Karpas-422 (cell line): ENCODE data around the gene ABLIM1. TPM values are rescaled to one million over a fixed set of nuclear protein-coding genes. Genes with fewer than 3 reads are reported as not detected.

Source experiments
- DNase-seq: peaks from one replicate; pipeline ENCODE4 v3.0.0-alpha.2; 2015
- H2AFZ ChIP-seq: fragments of 200-600 bp; sonication (generic); 2 replicates; pipeline ENCODE4 v1.6.1; 2014; ENCODE audit warnings: antibody characterized with exemption, low read length, mixed read lengths
- H3K27ac ChIP-seq: fragments of 200-600 bp; sonication (generic); 2 replicates; pipeline ENCODE4 v1.5.1; 2014; ENCODE audit warnings: mild to moderate bottlenecking, low read length, moderate library complexity
- H3K27me3 ChIP-seq: fragments of 200-600 bp; sonication (generic); 2 replicates; pipeline ENCODE4 v1.6.1; 2014; ENCODE audit warnings: low read length, mixed read lengths
- H3K36me3 ChIP-seq: fragments of 200-600 bp; sonication (generic); 2 replicates; pipeline ENCODE4 v1.6.1; 2014; ENCODE audit warnings: low read length, mixed read lengths; ENCODE audit not compliant: insufficient read depth
- H3K4me1 ChIP-seq: fragments of 200-600 bp; sonication (generic); 2 replicates; pipeline ENCODE4 v1.6.1; 2014; ENCODE audit warnings: mild to moderate bottlenecking, low read length, mixed read lengths
- H3K4me2 ChIP-seq: fragments of 200-600 bp; sonication (generic); 2 replicates; pipeline ENCODE4 v1.6.1; 2014; ENCODE audit warnings: low read length, low read depth, mild to moderate bottlenecking; ENCODE audit not compliant: poor library complexity, severe bottlenecking
- H3K4me3 ChIP-seq: fragments of 200-600 bp; sonication (generic); 2 replicates; pipeline ENCODE4 v1.5.1; 2014; ENCODE audit warnings: mild to moderate bottlenecking, antibody characterized with exemption, low read length, mixed read lengths
- H3K79me2 ChIP-seq: fragments of 200-600 bp; sonication (generic); 2 replicates; pipeline ENCODE4 v1.6.1; 2014; ENCODE audit warnings: mild to moderate bottlenecking, low read length, mixed read lengths
- H3K9ac ChIP-seq: fragments of 200-600 bp; sonication (generic); 2 replicates; pipeline ENCODE4 v1.6.0; 2014; ENCODE audit warnings: low read length
- H3K9me2 ChIP-seq: fragments of 200-600 bp; sonication (generic), shearing (Covaris generic); replicated peaks from 2 replicates; pipeline ENCODE4 v1.6.0; 2014; ENCODE audit warnings: mild to moderate bottlenecking, low read length, moderate library complexity; ENCODE audit not compliant: insufficient read depth
- H3K9me3 ChIP-seq: fragments of 300-700, 200-600 bp; sonication (generic); 2 replicates; pipeline ENCODE4 v1.6.1; 2014; ENCODE audit warnings: low read length, mixed read lengths
- H4K20me1 ChIP-seq: fragments of 200-600 bp; sonication (generic); 2 replicates; pipeline ENCODE4 v1.6.1; 2014; ENCODE audit warnings: mild to moderate bottlenecking, antibody characterized with exemption, low read length, low read depth; ENCODE audit not compliant: insufficient read depth
- total RNA-seq: library from RNA; depleted of rRNA; stranded (reverse); fragments of >200 nt; shearing (Covaris generic); gene quantifications from 2 replicates; pipeline ENCODE4 v1.2.3, GENCODE V29; 2014; ENCODE audit warnings: low replicate concordance

Gene ABLIM1
- total RNA-seq, 1 experiment from 2014 or later = 131 TPM

DNA sequence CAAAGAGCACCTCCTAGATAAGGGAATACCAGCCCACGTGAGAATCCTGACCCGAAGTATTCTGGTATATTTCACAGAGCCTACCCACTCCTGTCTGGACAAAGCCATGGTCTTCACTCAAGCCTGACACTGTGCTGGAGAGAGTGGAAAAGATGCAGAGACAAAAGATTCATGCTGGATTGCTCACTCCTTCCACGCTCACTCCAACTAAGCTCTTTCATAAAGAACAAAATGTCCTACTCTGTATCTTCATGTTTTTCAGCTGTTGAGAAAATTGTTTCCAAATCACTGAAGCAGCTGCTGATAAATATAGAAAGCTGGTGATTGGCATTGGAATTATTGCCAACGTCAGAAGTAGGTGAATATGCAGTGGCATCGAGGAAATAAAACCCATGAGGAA is 106.0 kb downstream of the ABLIM1 start:
- Histone ChIP-seq H3K79me2 (no peaks in the 10 kb centered on the region), H2AFZ (no peak overlapping the region), H3K27ac (no peak overlapping the region), H3K9me2 (no peaks in the 10 kb centered on the region), H3K4me2 (no peak overlapping the region), H3K9ac (no peak overlapping the region), H3K4me3 (no peak overlapping the region), H3K9me3 (no peaks in the 10 kb centered on the region), H3K36me3 (no peaks in the 10 kb centered on the region), H4K20me1 (no peaks in the 10 kb centered on the region), H3K27me3 (no peaks in the 10 kb centered on the region), H3K4me1 (peaks cover 13% of the 10 kb centered on the region)
- DNase-seq = no peak

DNA sequence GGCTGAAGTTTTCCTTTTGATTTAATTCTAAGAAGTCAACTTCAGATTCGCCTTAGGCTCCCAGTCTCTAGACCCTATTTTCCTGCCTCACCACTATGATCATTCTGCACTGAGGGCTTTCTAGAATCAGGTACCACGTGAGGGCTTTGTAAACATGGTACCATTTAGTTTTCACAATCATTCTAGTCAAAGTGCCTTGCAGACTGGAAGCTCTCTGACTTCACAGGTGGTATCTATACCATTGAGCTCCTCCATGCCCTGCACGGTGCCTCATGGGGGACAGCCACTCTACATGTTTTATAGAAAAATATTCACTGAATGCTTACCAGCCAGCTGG is 106.5 kb downstream of the ABLIM1 start:
- Histone ChIP-seq H2AFZ (no peak overlapping the region), H3K27ac (no peak overlapping the region), H3K36me3 (no peaks in the 10 kb centered on the region), H3K9me2 (no peaks in the 10 kb centered on the region), H3K4me1 (peaks cover 13% of the 10 kb centered on the region), H3K4me2 (no peak overlapping the region), H3K27me3 (no peaks in the 10 kb centered on the region), H4K20me1 (no peaks in the 10 kb centered on the region), H3K9me3 (no peaks in the 10 kb centered on the region), H3K9ac (no peak overlapping the region), H3K4me3 (no peak overlapping the region), H3K79me2 (no peaks in the 10 kb centered on the region)
- DNase-seq = no peak

DNA sequence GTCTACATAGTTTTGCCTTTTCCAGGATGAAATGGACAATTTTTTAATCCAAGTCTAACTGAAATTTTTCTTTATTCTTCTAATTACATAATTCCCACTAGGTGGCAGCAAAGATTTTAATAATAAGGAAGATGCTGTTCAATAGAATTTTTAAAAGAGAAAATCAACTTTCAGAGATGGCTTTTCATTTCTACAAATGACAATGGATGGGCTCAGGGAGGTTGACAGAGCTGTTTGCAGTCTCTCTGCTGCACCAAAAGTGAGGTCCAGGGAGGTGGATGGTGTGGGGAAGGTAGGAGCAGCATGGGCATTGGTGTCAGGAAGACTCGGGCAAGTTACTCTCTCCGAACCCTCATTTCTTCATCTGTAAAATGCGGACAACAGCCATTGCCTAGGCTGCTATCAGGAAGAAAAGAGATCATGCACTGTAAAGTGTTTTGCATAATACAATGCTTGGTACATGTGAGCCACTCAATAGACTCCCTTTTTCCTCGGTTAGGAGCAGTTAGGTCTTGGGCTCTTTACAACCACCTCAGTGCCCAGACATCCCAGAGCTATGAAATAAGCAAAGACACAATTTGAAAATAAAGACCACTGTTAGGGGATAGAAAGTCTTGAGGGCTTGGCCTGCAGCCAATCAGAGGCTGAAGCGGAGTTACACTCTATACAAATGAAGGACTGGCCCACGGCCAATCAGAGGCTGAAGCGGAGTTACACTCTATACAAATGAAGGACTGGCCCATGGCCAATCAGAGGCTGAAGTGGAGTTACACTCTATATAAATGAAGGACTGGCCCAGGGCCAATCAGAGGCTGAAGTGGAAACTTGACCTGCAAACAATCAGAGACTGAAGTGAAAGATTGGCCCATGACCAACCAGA is 107.1 kb downstream of the ABLIM1 start:
- H3K79me2 ChIP-seq = no peaks in the 10 kb centered on the region
- H3K9ac ChIP-seq = no peak overlapping the region
- DNase-seq = peak; percentile 80
- H3K4me1 ChIP-seq = peaks cover 13% of the 10 kb centered on the region
- no peak overlapping the region for H3K27ac ChIP-seq
- H3K9me2 ChIP-seq = no peaks in the 10 kb centered on the region
- H3K9me3 ChIP-seq = no peaks in the 10 kb centered on the region
- no peak overlapping the region for H3K4me2 ChIP-seq
- no peaks in the 10 kb centered on the region for H3K36me3 ChIP-seq
- no peak overlapping the region for H3K4me3 ChIP-seq
- H3K27me3 ChIP-seq = no peaks in the 10 kb centered on the region
- H2AFZ ChIP-seq = no peak overlapping the region
- no peaks in the 10 kb centered on the region for H4K20me1 ChIP-seq

DNA sequence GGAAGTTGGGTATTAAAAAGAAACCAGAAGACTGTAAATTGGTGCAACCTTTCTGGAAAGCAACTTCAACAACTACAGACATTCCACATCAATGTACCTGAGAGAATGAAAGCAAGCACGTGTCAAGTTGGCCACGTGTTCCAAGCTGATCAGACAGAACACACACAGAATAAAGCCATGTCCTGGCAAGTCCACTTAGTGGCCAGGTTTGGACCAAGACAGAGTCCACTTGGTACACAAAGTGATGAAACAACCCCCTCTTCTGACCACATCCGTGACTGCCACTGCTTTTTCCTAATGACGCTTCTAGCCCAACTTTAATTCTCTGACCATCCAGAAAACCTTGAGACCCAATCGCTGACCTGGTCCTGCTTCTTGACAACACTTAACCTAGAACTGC is 109.4 kb downstream of the ABLIM1 start:
- no peak overlapping the region for H3K27ac ChIP-seq
- H3K9me2 ChIP-seq = no peaks in the 10 kb centered on the region
- peak; percentile 55 for DNase-seq
- H3K27me3 ChIP-seq = no peaks in the 10 kb centered on the region
- no peaks in the 10 kb centered on the region for H3K79me2 ChIP-seq
- no peak overlapping the region for H3K9ac ChIP-seq
- no peak overlapping the region for H3K4me3 ChIP-seq
- no peaks in the 10 kb centered on the region for H3K36me3 ChIP-seq
- H3K4me2 ChIP-seq = no peak overlapping the region
- no peak overlapping the region for H2AFZ ChIP-seq
- H4K20me1 ChIP-seq = no peaks in the 10 kb centered on the region
- H3K9me3 ChIP-seq = no peaks in the 10 kb centered on the region
- peaks cover 30% of the 10 kb centered on the region for H3K4me1 ChIP-seq

DNA sequence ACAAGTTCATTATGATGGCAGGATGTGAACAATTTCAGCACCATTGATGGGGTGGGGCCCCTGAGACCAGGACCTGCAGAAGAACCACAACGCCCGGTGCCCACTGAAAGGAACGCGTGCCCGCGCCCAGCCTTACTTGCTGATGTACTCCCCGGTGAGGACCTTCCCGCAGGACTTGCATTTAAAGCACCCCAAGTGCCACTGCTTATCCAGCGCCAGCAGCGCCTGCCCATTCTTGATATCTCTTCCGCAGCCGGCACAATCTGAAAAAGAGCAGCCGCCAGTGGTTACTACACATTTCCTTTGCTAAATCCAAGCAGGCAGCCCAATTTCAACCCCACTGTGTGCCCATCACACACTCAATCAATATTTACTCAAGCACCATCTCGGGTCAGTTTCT is 110.6 kb downstream of the ABLIM1 start:
- DNase-seq = no peak

DNA sequence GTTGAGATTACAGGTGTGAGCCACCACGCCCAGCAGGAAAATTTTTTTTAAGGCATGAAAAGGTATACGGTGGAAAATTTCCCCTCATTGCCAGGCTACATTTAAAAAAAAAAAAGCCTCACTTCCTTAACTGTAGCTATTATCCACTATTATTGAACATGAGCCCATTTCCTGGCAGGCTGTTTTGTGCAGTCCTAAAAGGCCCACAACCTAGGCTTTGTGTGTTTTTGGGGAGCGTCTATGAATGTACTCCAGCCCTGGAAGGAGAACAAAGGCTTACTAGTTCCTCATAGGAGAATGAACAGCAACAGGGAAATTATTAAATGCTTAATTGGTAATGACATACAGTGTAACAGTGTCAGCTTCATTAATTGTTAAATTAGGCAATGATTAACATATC is 111.0 kb downstream of the ABLIM1 start:
- no peak overlapping the region for H3K27ac ChIP-seq

More for the DNA sequence above, 110.6 kb downstream of the ABLIM1 start:
- no peaks in the 10 kb centered on the region for H3K36me3 ChIP-seq
- no peaks in the 10 kb centered on the region for H3K27me3 ChIP-seq
- no peak overlapping the region for H3K9ac ChIP-seq
- peaks cover 34% of the 10 kb centered on the region for H3K4me1 ChIP-seq
- H3K27ac ChIP-seq = no peak overlapping the region
- no peak overlapping the region for H3K4me2 ChIP-seq
- no peak overlapping the region for H2AFZ ChIP-seq
- H3K9me2 ChIP-seq = no peaks in the 10 kb centered on the region
- no peaks in the 10 kb centered on the region for H4K20me1 ChIP-seq
- no peak overlapping the region for H3K4me3 ChIP-seq
- H3K9me3 ChIP-seq = no peaks in the 10 kb centered on the region
- H3K79me2 ChIP-seq = no peaks in the 10 kb centered on the region

DNA sequence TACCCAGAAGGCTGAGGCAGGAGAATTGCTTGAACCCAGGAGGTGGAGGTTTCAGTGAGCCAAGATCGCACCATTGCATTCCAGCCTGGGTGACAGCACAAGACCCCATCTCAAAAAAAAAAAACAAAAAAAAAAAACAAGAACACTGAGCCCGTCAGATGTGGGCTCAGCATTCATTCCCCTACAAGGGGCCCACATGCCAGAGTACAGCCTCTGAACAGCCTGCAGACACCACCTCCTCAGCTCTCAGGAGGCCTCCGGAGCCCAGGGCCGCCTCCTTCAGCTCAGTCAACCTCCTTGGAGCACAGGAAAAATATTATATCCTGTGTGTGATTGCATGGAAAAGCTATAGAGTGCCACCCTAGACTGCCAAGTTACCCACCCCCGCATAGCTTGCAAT is 112.3 kb downstream of the ABLIM1 start:
- Histone ChIP-seq H3K4me2 (no peak overlapping the region), H3K4me1 (peaks cover 31% of the 10 kb centered on the region), H3K4me3 (no peak overlapping the region)

More for the DNA sequence above, 111.0 kb downstream of the ABLIM1 start:
- H3K27me3 ChIP-seq = no peaks in the 10 kb centered on the region
- no peak overlapping the region for H2AFZ ChIP-seq
- no peaks in the 10 kb centered on the region for H3K9me2 ChIP-seq
- H4K20me1 ChIP-seq = no peaks in the 10 kb centered on the region
- peaks cover 34% of the 10 kb centered on the region for H3K4me1 ChIP-seq
- DNase-seq = no peak
- no peaks in the 10 kb centered on the region for H3K36me3 ChIP-seq
- no peaks in the 10 kb centered on the region for H3K9me3 ChIP-seq
- H3K79me2 ChIP-seq = no peaks in the 10 kb centered on the region
- no peak overlapping the region for H3K4me2 ChIP-seq
- no peak overlapping the region for H3K4me3 ChIP-seq
- no peak overlapping the region for H3K9ac ChIP-seq

DNA sequence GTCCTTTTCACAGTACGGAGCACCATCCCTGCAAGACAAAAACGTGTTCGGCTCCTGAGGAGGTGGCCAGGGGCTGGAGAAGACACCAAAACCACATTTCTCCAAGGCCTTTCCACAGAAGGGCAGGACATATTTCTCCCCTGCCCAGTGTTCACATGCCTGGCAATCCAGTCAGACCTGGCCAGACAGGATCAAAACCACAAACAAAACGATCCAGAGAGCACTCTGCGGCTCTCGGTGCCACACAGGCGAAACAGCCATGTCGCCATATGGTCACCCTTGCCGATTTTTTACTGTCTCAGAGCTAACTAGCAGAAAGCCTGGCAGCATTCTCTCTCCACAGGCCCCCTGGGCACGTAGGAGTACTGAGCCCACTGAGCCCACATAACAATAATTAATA is 113.0 kb downstream of the ABLIM1 start:
- H2AFZ ChIP-seq = peak overlapping the region; percentile 76
- peaks cover 30% of the 10 kb centered on the region for H3K4me1 ChIP-seq
- no peaks in the 10 kb centered on the region for H3K79me2 ChIP-seq
- H3K36me3 ChIP-seq = no peaks in the 10 kb centered on the region
- H3K4me3 ChIP-seq = no peak overlapping the region
- no peaks in the 10 kb centered on the region for H3K27me3 ChIP-seq
- H3K9me2 ChIP-seq = no peaks in the 10 kb centered on the region
- H3K4me2 ChIP-seq = peak overlapping the region; percentile 64
- H3K9ac ChIP-seq = peak overlapping the region; percentile 61; the same call in 1 of the 2 replicates
- no peak for DNase-seq
- no peaks in the 10 kb centered on the region for H4K20me1 ChIP-seq
- H3K9me3 ChIP-seq = no peaks in the 10 kb centered on the region
- peak overlapping the region; percentile 54; the same call in 1 of the 2 replicates for H3K27ac ChIP-seq

More for the DNA sequence above, 112.3 kb downstream of the ABLIM1 start:
- DNase-seq = no peak
- Histone ChIP-seq H3K9ac (no peak overlapping the region), H3K9me3 (no peaks in the 10 kb centered on the region), H3K27me3 (no peaks in the 10 kb centered on the region), H3K9me2 (no peaks in the 10 kb centered on the region), H2AFZ (no peak overlapping the region), H3K79me2 (no peaks in the 10 kb centered on the region), H3K36me3 (no peaks in the 10 kb centered on the region), H3K27ac (no peak overlapping the region), H4K20me1 (no peaks in the 10 kb centered on the region)
